Activated CD8-positive, alpha-beta memory T cell treated with anti-CD3 and anti-CD28 coated beads for 48 hours (primary cell): ENCODE results near the gene TGFB3.
"Not testable (repeated sequence)": the region's sequence is repeated elsewhere in the genome, so short reads cannot be mapped to it uniquely, and the experiment has no call there.

Source experiments
- DNase-seq, 3 experiments: peaks; one replicate each; pipeline ENCODE4 v3.0.0-alpha.2; 2020; ENCODE audit warnings: low read depth in 2 of 3, low spot score in 2 of 3

Gene TGFB3

GRCh38 chr14:75981426-75982265 is at the start of gene TGFB3:
Gene TGFB3, minus strand, starts transcription at chr14:75981995. Its CDS starts 1,102 bp downstream, at chr14:75980893.
- DNase-seq = no peak

GRCh38 chr14:76024211-76024907 is 42.6 kb upstream of the TGFB3 start:
- no peak for DNase-seq

- DNase-seq = no peak
Observed at GRCh38 chr14:76023757-76024156, 42.0 kb upstream of the TGFB3 start.

- DNase-seq = no peak
Observed at GRCh38 chr14:76022991-76023390, 41.2 kb upstream of the TGFB3 start.

GRCh38 chr14:76019676-76020075 is 37.9 kb upstream of the TGFB3 start:
- no peak for DNase-seq

GRCh38 chr14:76015668-76016067 is 33.9 kb upstream of the TGFB3 start:
- DNase-seq = no peak

- DNase-seq = no peak
Observed at GRCh38 chr14:76015191-76015590, 33.4 kb upstream of the TGFB3 start.

GRCh38 chr14:76012354-76012753 is 30.6 kb upstream of the TGFB3 start:
- no peak for DNase-seq

GRCh38 chr14:76011930-76012329 is 30.1 kb upstream of the TGFB3 start:
- DNase-seq = no peak

GRCh38 chr14:76009627-76010026 is 27.8 kb upstream of the TGFB3 start:
- DNase-seq = not testable (repeated sequence)

- DNase-seq = no peak
Observed at GRCh38 chr14:76007852-76008251, 26.1 kb upstream of the TGFB3 start.

- no peak for DNase-seq
Observed at GRCh38 chr14:76007379-76007778, 25.6 kb upstream of the TGFB3 start.

GRCh38 chr14:76006253-76006652 is 24.5 kb upstream of the TGFB3 start:
- DNase-seq = no peak

- no peak for DNase-seq
Observed at GRCh38 chr14:76002383-76002782, 20.6 kb upstream of the TGFB3 start.

- no peak for DNase-seq
Observed at GRCh38 chr14:75999511-76000190, 17.9 kb upstream of the TGFB3 start.

- DNase-seq = no peak
Observed at GRCh38 chr14:75996488-75996887, 14.7 kb upstream of the TGFB3 start.

- no peak for DNase-seq
Observed at GRCh38 chr14:75995372-75996041, 13.7 kb upstream of the TGFB3 start.

- DNase-seq = no peak
Observed at GRCh38 chr14:75993567-75994041, 11.8 kb upstream of the TGFB3 start.

- DNase-seq = no peak
Observed at GRCh38 chr14:75991753-75992152, 10.0 kb upstream of the TGFB3 start.

GRCh38 chr14:75990297-75990696 is 8.5 kb upstream of the TGFB3 start:
- DNase-seq = no peak

GRCh38 chr14:75989134-75989533 is 7.3 kb upstream of the TGFB3 start:
- DNase-seq = no peak
